SKM-1 (cell line): ENCODE results near the gene COQ8A.

ENCODE experiments used
- DNase-seq: peaks from one replicate; lab custom pipeline; 2025; ENCODE audit not compliant: unreplicated experiment; lab: John Stamatoyannopoulos, UW

COQ8A gene

DNA sequence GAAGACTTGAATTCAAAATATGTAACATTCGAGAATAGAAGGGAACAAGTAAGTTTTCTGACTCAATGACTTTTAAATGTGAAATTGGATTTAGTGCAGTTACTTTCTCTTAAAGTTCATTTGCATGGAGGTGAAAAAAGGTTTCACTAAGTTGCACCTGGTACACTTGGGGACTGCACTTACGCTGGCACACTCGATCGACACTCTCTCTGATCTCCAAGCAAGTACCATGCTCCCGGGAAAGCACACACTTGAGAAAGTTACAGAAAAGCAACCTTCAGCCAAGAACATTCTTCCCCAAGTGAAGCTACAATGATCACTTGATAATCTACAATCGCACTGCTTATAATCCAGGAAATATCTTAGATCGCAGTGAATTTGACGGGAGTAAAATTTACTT lies 63.1 kb downstream of the COQ8A start:
- no peak for DNase-seq

GRCh38 chr1:227004796-227005195 lies 64.7 kb downstream of the COQ8A start:
- DNase-seq, result no peak

GRCh38 chr1:227006226-227006796 lies 66.2 kb downstream of the COQ8A start:
- DNase-seq, result no peak

- DNase-seq, result no peak
These were observed 69.8 kb downstream of the COQ8A start for GRCh38 chr1:227009937-227010336.

DNA sequence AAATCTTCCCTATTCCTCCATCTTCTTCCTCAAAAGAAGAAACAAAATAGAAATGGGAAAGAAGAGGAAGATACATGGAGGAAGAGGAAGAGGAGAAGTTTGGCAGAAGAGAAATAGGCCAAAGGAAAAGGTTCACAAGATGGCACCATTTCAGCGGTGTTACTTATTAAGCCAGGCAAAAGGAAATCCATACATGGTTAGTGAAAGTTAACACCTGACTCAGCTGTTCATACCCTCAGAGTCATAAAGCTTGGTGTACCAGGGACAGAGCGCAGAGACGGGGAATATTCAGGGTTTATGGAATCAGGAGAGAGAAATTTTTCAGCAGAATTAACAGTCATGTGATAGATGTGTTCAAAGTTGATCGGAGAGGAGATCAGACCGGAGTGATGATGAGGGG lies 70.6 kb downstream of the COQ8A start:
- DNase-seq, result no peak

- DNase-seq, result no peak
These were observed 76.9 kb downstream of the COQ8A start for GRCh38 chr1:227016990-227017389.

DNA sequence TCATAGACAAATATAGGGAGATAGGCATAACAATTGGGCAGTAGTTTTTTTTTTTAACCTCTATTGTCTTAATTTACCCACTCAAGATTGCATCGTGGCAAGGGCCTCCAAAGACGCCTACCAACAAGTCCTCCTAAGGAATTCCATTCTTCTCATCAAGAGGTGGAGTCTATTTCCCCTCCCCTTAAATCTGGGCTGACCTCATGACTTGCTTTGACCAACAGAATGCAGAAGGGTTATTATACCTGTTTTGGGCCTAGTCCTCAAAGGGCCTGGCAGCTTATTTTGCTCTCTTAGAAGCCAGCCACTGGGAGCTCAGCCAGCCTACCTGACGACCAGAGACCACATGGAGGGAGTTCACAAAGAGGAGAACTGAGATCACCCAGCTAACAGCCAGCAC lies 92.3 kb downstream of the COQ8A start:
- DNase-seq, result no peak

GRCh38 chr1:227033880-227034279 lies 93.8 kb downstream of the COQ8A start:
- DNase-seq, result no peak

- no peak for DNase-seq
These were observed 95.2 kb downstream of the COQ8A start for GRCh38 chr1:227035316-227035715.

- DNase-seq, result no peak
These were observed 97.0 kb downstream of the COQ8A start for GRCh38 chr1:227037121-227037520.
